Loucy (cell line): ENCODE data around the gene GPR61.

Experiments used
- H2AFZ ChIP-seq: fragments of 200-600 bp; sonication (generic); 2 replicates; pipeline ENCODE4 v1.6.0; 2016; ENCODE audit warnings: antibody characterized with exemption, mild to moderate bottlenecking, low read length, moderate library complexity
- H3F3A ChIP-seq: fragments of 200-600 bp; 2 replicates; pipeline ENCODE4 v1.6.0; 2016; ENCODE audit warnings: antibody characterized with exemption, low read depth, mild to moderate bottlenecking
- H3K27me3 ChIP-seq: fragments of 200-600 bp; sonication (generic); 2 replicates; pipeline ENCODE4 v1.6.1; 2014; ENCODE audit warnings: low read length, mild to moderate bottlenecking; ENCODE audit not compliant: insufficient read depth, poor library complexity, severe bottlenecking
- H3K36me3 ChIP-seq: fragments of 200-600 bp; sonication (generic); 2 replicates; pipeline ENCODE4 v1.6.1; 2016; ENCODE audit warnings: low read length; ENCODE audit not compliant: insufficient read depth
- H3K4me1 ChIP-seq: fragments of 200-600 bp; sonication (generic); 2 replicates; pipeline ENCODE4 v1.5.1; 2014; ENCODE audit warnings: low read length, mild to moderate bottlenecking; ENCODE audit not compliant: insufficient read depth, poor library complexity, severe bottlenecking
- H3K4me2 ChIP-seq: fragments of 200-600 bp; sonication (generic); 2 replicates; pipeline ENCODE4 v1.6.0; 2014; ENCODE audit warnings: antibody characterized with exemption, low read length, low read depth, mild to moderate bottlenecking; ENCODE audit not compliant: poor library complexity, severe bottlenecking
- H3K4me3 ChIP-seq: fragments of 200-600 bp; sonication (generic); 2 replicates; pipeline ENCODE4 v1.5.1; 2014; ENCODE audit warnings: low read length, mild to moderate bottlenecking, mixed read lengths; ENCODE audit not compliant: poor library complexity, severe bottlenecking
- H3K79me2 ChIP-seq: fragments of 200-600 bp; sonication (generic); 2 replicates; pipeline ENCODE4 v1.6.1; 2014; ENCODE audit warnings: low read length; ENCODE audit not compliant: insufficient read depth
- H3K9ac ChIP-seq: fragments of 200-600 bp; sonication (generic); 2 replicates; pipeline ENCODE4 v1.6.0; 2014; ENCODE audit warnings: mild to moderate bottlenecking, low read depth, low read length, moderate library complexity; ENCODE audit not compliant: poor library complexity, severe bottlenecking
- H3K9me2 ChIP-seq: fragments of 200-600 bp; sonication (generic); replicated peaks from 2 replicates; pipeline ENCODE4 v1.6.1; 2016; ENCODE audit warnings: low read depth, low read length, mixed read lengths
- H3K9me3 ChIP-seq: fragments of 200-600 bp; sonication (generic); 2 replicates; pipeline ENCODE4 v1.6.1; 2014; ENCODE audit warnings: mild to moderate bottlenecking, antibody characterized with exemption, low read length, low read depth; ENCODE audit not compliant: insufficient read depth
- H4K20me1 ChIP-seq: fragments of 200-600 bp; sonication (generic); 2 replicates; pipeline ENCODE4 v1.6.0; 2014; ENCODE audit warnings: antibody characterized with exemption, low read length, mild to moderate bottlenecking; ENCODE audit not compliant: insufficient read depth, poor library complexity, severe bottlenecking
- EZH2phosphoT487 ChIP-seq: fragments of 200-600 bp; IDR thresholded peaks from 2 replicates; pipeline ENCODE4 v1.6.1; 2018; ENCODE audit warnings: antibody characterized with exemption, mild to moderate bottlenecking, moderate library complexity, borderline replicate concordance
- TF ChIP-seq, protein P1 (sequence below): fragments of 200-600 bp; sonication (generic); conservative IDR thresholded peaks from 2 replicates; pipeline ENCODE4 v1.5.1; 2014; ENCODE audit warnings: mild to moderate bottlenecking, antibody characterized with exemption, low read length

The GPR61 gene

DNA sequence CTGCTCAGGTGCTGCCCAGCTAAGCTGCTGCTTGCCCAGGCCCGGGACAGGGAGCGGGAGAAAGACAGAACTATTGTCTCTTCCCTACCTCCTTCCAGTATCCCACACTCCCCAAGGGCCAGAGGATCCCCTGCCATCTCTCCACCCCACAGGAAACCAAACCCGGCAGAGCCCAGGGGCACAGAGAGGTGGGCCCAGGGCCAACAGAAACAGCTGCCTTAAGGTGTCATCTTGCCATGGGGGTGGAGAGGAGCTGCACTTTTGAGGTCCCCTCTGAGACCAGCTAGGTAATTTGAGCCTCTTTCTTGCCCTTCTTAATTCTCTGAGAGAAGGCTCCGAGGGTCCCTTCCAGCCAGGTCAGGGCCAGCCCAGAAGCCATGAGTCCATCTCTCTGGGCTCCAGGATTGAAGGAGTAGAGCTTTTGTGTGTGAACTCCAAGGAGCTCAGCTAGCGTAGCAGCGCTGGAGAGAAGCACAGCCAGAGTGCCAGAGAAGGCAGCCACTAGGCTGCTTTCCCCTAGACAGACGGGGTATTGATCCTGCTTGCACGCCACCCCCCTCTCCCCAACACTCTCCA lies 9.7 kb upstream of the GPR61 start:
- H3K4me1 ChIP-seq, result peaks cover 9% of the 10 kb centered on the region
- no peaks in the 10 kb centered on the region for H3K36me3 ChIP-seq
- H3F3A ChIP-seq, result no peaks in the 10 kb centered on the region
- no peaks in the 10 kb centered on the region for H3K9me3 ChIP-seq
- H2AFZ ChIP-seq, result no peak overlapping the region; the same call in 1 of the 2 replicates
- H3K27me3 ChIP-seq, result no peaks in the 10 kb centered on the region
- H3K79me2 ChIP-seq, result no peaks in the 10 kb centered on the region
- no peak overlapping the region for H3K4me3 ChIP-seq
- no peaks in the 10 kb centered on the region for H4K20me1 ChIP-seq
- no peak overlapping the region for H3K4me2 ChIP-seq
- no peaks in the 10 kb centered on the region for H3K9me2 ChIP-seq
- TF ChIP-seq EZH2phosphoT487, result no peak
- TF ChIP-seq, protein P1, sequence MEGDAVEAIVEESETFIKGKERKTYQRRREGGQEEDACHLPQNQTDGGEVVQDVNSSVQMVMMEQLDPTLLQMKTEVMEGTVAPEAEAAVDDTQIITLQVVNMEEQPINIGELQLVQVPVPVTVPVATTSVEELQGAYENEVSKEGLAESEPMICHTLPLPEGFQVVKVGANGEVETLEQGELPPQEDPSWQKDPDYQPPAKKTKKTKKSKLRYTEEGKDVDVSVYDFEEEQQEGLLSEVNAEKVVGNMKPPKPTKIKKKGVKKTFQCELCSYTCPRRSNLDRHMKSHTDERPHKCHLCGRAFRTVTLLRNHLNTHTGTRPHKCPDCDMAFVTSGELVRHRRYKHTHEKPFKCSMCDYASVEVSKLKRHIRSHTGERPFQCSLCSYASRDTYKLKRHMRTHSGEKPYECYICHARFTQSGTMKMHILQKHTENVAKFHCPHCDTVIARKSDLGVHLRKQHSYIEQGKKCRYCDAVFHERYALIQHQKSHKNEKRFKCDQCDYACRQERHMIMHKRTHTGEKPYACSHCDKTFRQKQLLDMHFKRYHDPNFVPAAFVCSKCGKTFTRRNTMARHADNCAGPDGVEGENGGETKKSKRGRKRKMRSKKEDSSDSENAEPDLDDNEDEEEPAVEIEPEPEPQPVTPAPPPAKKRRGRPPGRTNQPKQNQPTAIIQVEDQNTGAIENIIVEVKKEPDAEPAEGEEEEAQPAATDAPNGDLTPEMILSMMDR, result no peak
- no peak overlapping the region for H3K9ac ChIP-seq

DNA sequence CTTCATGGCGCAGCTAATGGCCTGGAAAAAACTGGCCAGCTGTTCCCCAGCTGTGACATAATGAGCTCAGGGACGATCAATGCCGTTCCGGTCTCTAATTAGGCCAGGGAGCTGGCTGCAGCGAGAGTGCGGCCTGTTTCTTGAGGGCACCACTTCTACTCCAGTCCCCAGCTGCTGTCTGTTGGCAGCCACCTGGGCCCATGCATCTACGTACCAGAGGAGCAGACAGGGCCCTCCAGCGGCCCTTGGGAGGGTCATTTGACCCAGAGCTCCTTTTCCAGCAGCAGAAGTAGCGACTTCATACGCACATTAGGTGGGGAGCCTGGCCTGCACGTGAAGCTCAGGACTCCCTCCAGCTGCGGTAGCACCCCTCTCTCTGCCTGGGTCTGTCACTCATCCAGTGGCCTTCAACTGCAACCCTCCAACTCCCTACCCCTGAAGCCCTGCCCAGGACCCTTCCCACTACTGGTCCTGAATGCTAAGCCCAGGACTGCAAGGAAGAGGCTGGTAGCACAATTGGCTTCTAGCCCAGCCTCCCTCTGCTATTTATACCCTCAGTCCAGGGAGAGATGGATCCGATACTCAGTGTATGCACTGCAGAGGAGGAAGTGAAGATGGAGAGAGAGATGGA lies 9.1 kb upstream of the GPR61 start:
- Histone ChIP-seq H2AFZ (0 out of 2 replicates have a peak overlapping the region, but pooled peaks have one; percentile 11), H3K9ac (peak overlapping the region; percentile 2), H3K36me3 (no peaks in the 10 kb centered on the region), H3K27me3 (no peaks in the 10 kb centered on the region), H3K4me1 (peaks cover 9% of the 10 kb centered on the region), H3F3A (no peaks in the 10 kb centered on the region), H3K4me2 (no peak overlapping the region), H3K4me3 (no peak overlapping the region), H3K9me2 (no peaks in the 10 kb centered on the region), H3K79me2 (no peaks in the 10 kb centered on the region), H3K9me3 (no peaks in the 10 kb centered on the region), H4K20me1 (no peaks in the 10 kb centered on the region)
- TF ChIP-seq, protein P1, result no peak
- no peak for TF ChIP-seq EZH2phosphoT487

DNA sequence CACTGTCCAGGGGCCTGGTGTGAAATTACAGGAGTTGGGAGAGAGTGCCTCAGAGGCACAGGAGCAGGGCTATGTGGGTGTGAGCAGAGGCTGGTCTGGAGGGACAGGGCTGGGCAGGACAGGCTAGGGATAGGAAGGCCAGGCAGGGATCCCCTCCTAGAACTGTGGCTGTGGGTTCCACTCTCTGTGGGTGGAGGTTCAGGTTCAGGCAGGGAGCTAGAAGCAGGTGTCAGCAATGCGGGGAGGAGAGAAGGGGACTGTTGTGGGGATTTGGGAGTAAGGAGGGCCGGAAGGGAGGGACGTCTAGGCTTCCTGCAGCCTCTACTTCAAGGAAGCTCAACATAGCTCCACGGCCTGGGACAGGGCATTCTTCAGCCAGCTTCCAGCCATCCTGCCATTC lies 8.3 kb upstream of the GPR61 start:
- Histone ChIP-seq H3K9ac (peak overlapping the region; percentile 2), H4K20me1 (no peaks in the 10 kb centered on the region), H3K4me1 (peaks cover 9% of the 10 kb centered on the region), H3K36me3 (no peaks in the 10 kb centered on the region), H3K4me3 (no peak overlapping the region), H2AFZ (no peak overlapping the region), H3K4me2 (no peak overlapping the region), H3K9me2 (no peaks in the 10 kb centered on the region), H3F3A (no peaks in the 10 kb centered on the region), H3K9me3 (no peaks in the 10 kb centered on the region), H3K27me3 (no peaks in the 10 kb centered on the region), H3K79me2 (no peaks in the 10 kb centered on the region)
- TF ChIP-seq, protein P1, result no peak
- TF ChIP-seq EZH2phosphoT487, result no peak
